KBM-7 (cell line): Measurements from ENCODE around the gene TXNRD2.

ENCODE experiments used
- DNase-seq: peaks from one replicate; pipeline ENCODE4 v3.0.0-alpha.2; 2015
- in situ Hi-C: fragments of 300-500 bp; cut with MboI; formaldehyde crosslinking; loops from 2 replicates; pipeline ENCODE4 v1.14.3; 2020; ENCODE audit warnings: low sequenced_read_pairs, low pct_unique_long_range_greater_than_20kb, mixed read lengths

TXNRD2 gene

GRCh38 chr22:19969141-19969928 is 27.7 kb upstream of the TXNRD2 start:
- in situ Hi-C loops: no loop called here
- no peak for DNase-seq

- in situ Hi-C loops: no loop called here
- no peak for DNase-seq
Observed at GRCh38 chr22:19968450-19968891, 26.9 kb upstream of the TXNRD2 start.

GRCh38 chr22:19967850-19968449 is 26.3 kb upstream of the TXNRD2 start:
- DNase-seq: no peak
- in situ Hi-C loops: no loop called here

- in situ Hi-C loops: no loop called here
- no peak for DNase-seq
Observed at GRCh38 chr22:19966908-19967750, 25.5 kb upstream of the TXNRD2 start.

GRCh38 chr22:19965771-19966709 is 24.4 kb upstream of the TXNRD2 start:
- in situ Hi-C loops: no loop called here
- peak; percentile 53 for DNase-seq

- in situ Hi-C loops: no loop called here
- no peak for DNase-seq
Observed at GRCh38 chr22:19964701-19965386, 23.2 kb upstream of the TXNRD2 start.

- in situ Hi-C loops: no loop called here
- DNase-seq: no peak
Observed at GRCh38 chr22:19963863-19964642, 22.4 kb upstream of the TXNRD2 start.

GRCh38 chr22:19962909-19963806 is 21.5 kb upstream of the TXNRD2 start:
- no peak for DNase-seq
- in situ Hi-C loops: no loop called here

- peak; percentile 50 for DNase-seq
- in situ Hi-C loops: no loop called here
Observed at GRCh38 chr22:19962246-19962908, 20.8 kb upstream of the TXNRD2 start.

- DNase-seq: no peak
- in situ Hi-C loops: no loop called here
Observed at GRCh38 chr22:19961868-19962245, 20.2 kb upstream of the TXNRD2 start.

- in situ Hi-C loops: no loop called here
- DNase-seq: no peak
Observed at GRCh38 chr22:19961201-19961580, 19.6 kb upstream of the TXNRD2 start.

GRCh38 chr22:19960491-19961200 is 19.0 kb upstream of the TXNRD2 start:
- in situ Hi-C loops: no loop called here
- DNase-seq: no peak

- in situ Hi-C loops: no loop called here
- DNase-seq: no peak
Observed at GRCh38 chr22:19959587-19960490, 18.2 kb upstream of the TXNRD2 start.

- no peak for DNase-seq
- in situ Hi-C loops: no loop called here
Observed at GRCh38 chr22:19959043-19959586, 17.5 kb upstream of the TXNRD2 start.
